ENCODE measurements around the gene GABBR1.
A peak's percentile ranks its signal among the peaks of the same experiment; 100 is the strongest.

Gene GABBR1

DNA sequence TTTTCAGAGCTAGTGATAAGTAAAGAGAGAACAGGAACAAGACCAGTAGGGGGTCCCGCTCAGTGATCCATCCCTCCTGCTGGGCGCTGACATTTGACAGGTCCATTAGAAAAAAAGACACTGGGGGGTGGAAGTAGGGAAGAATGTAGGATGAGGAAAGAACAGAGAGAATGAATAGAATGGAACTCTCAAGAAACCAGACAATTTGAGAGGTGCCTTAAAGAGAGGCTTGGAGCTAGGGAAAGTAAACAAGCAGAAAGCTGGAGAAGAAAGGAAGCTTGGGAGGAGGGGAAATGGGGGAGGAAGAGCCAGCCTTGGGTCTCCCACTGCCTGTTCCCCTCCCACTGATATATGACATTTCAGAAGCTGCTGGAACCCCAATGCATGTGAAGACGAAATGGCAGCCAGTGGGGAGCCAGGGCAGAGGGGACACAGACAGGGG, 8.4 kb downstream of the GABBR1 start:
- DNase-seq (ENCODE audit: low spot score) = no peak
- FAIRE-seq = no peak

GRCh38 chr6:29620630-29621029, 12.4 kb downstream of the GABBR1 start:
- no peak for FAIRE-seq
- no peak for DNase-seq (ENCODE audit: low spot score)

DNA sequence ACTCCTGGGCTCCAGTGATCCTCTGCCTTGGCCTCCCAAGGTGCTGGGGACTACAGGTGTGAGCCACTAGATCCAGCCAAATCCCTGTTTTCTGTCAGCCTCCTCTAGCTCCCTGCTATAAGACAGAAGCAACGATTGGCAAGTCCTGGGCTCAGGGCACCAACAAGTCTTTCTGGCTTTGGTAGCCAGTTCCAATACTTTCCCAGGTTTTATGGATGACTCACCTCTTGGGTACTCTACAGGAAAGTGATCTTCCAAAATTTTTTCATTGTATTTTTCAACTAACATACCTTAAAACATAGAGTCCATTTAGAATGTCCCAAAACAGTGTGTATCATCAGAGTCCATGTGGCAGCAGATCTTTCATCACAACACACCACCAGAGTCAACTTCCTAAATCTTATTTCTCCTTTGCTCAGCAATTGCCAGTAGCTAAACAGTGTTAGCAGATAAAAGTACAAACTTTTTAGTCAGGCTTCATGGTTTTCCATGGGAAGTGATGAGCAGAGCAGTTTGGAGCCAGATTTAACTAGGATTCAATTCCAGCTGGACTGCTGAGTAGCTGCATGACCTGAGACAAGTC, 13.3 kb downstream of the GABBR1 start:
- no peak for FAIRE-seq
- DNase-seq (ENCODE audit: low spot score) = no peak

- DNase-seq (ENCODE audit: low spot score) (no peak), FAIRE-seq (no peak)
Observed at GRCh38 chr6:29617782-29618554, 15.0 kb downstream of the GABBR1 start.

DNA sequence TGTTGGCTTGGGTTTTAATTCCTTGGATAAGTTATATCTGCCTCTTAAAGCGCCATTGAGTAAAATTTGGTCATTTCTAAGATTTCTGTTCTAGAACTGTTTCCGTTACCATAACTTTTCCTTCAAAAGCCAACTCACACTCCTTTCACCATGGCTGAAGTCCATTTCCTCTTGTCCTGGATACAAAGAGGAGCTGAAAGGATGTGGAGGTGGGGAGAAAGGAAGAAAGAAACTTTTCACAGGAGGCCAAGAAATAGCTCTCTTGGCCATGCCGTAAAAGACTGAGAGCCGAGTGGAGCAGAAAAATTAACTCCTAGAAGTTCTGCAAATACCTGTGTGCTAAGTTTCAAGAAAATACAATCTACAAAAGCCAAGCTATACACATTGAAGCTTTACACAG, 21.6 kb downstream of the GABBR1 start:
- FAIRE-seq (no peak), DNase-seq (ENCODE audit: low spot score) (no peak)

- FAIRE-seq = no peak
- DNase-seq (ENCODE audit: low spot score) = no peak
Observed at GRCh38 chr6:29610540-29610939, 22.4 kb downstream of the GABBR1 start.

- FAIRE-seq (no peak), DNase-seq (ENCODE audit: low spot score) (no peak)
Observed at GRCh38 chr6:29608131-29608530, 24.9 kb downstream of the GABBR1 start.

- DNase-seq (ENCODE audit: low spot score) = no peak
- FAIRE-seq = no peak
Observed at GRCh38 chr6:29603930-29604329, 29.1 kb downstream of the GABBR1 start.

- no peak for FAIRE-seq
Observed at GRCh38 chr6:29603456-29603855, 29.5 kb downstream of the GABBR1 start.

DNA sequence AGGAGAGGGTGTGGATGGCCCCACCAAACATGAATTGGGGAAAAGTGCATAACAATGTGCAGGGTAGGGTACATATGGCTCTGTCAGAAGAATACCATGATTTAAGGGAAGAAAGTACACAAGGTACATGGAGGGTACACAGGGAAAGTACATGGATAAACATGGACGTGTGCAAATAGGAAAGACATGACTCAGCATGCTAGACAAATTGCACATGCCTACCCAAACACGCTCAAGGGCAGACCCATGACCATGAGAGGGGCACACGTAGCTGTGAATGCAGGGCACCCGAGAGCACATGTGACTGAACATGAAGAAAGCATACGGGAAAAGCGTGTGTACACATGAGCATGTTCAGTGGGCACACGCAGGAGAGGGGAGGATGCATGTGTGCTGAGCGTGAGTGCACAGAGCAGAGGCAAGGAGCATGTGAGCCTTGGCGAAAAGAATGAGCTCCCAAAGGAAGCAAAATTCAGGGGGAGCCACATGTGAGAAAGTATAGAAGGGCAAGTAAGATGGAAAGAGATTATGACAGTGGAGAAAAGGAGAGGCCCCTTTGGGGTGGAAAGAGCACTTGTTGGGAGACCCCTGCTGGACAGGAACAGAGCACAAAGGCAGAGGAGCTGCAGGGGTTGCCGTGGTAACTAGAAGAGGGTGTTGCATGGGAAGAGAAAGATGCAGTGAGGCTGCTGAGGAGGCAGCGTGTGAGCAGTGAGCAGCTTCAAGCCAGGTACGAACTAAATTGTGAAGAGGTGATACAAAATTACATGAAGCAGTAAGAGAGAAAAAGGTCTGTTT, 30.2 kb downstream of the GABBR1 start:
- no peak for FAIRE-seq
- peak; percentile 6 for DNase-seq (ENCODE audit: low spot score)

More at GRCh38 chr6:29603456-29603855, 29.5 kb downstream of the GABBR1 start:
- DNase-seq (ENCODE audit: low spot score) = no peak

GRCh38 chr6:29598172-29598747, 34.7 kb downstream of the GABBR1 start:
- no peak for FAIRE-seq
- DNase-seq (ENCODE audit: low spot score) = no peak

GRCh38 chr6:29597184-29597583, 35.8 kb downstream of the GABBR1 start:
- DNase-seq (ENCODE audit: low spot score) = no peak
- FAIRE-seq = no peak

- no peak for DNase-seq (ENCODE audit: low spot score)
- FAIRE-seq = no peak
Observed at GRCh38 chr6:29596381-29596900, 36.5 kb downstream of the GABBR1 start.

DNA sequence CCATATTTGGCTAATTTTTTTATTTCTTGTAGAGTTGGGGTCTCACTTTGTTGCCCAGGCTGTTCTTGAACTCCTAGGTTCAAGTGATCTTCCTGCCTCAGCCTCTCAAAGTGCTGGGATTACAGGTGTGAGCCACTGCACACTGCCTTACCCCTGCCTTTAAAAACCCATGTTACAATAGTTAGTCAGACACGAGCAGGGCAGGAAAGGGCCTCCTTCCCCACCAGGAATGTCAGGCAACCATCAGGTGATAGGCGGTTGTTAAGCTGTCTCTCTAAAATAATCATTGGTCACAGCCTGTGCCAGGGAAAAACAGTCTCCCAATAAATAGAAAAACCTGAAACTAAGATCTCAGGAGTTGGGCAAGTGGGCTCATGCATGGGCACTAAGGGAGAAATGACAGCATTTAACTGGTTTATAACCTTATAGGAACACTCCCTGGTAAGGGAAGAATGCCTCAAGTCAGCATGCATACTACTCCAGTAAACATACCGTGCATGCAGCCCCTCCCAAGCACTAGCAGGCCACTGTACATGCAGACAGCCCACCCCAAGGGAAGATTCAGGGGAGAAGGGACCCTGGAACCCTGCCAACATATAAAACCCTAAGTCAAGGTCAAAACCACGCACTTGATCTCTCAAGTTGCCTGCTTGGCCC, 39.7 kb downstream of the GABBR1 start:
- DNase-seq (ENCODE audit: low spot score) (no peak), FAIRE-seq (no peak)

GRCh38 chr6:29591677-29592076, 41.3 kb downstream of the GABBR1 start:
- no peak for DNase-seq (ENCODE audit: low spot score)
- no peak for FAIRE-seq

DNA sequence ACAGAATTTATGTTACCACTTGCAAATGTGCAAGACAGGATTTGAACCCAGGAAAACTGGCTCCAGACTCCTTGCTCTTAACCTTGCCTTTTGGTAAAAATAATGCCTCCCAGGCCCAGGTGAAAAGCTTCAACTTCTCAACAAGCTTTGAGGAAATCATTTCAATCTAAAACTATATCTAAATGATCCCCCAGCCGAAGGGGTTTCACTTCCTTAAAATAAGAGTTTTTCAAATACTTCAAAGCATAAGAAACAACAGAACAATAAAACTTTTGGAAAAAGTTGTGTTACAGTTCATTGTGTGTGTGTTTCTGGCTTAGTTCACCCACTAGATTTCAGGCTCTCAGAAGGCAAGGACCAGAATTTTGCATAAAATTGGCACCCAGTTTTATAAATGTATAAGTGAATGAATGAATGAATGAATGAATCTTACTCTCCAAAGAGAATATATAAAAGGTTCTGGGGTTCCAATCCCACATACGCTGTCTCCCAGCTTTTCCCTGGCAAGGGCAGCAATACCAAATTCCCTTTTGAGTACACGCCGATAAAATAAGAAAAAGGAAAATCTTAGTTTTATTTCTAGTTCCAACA, 42.7 kb downstream of the GABBR1 start:
- DNase-seq (ENCODE audit: low spot score) (no peak), FAIRE-seq (no peak)

GRCh38 chr6:29589423-29590048, 43.4 kb downstream of the GABBR1 start:
- DNase-seq (ENCODE audit: low spot score) (peak; percentile 25), FAIRE-seq (peak; percentile 24)

DNA sequence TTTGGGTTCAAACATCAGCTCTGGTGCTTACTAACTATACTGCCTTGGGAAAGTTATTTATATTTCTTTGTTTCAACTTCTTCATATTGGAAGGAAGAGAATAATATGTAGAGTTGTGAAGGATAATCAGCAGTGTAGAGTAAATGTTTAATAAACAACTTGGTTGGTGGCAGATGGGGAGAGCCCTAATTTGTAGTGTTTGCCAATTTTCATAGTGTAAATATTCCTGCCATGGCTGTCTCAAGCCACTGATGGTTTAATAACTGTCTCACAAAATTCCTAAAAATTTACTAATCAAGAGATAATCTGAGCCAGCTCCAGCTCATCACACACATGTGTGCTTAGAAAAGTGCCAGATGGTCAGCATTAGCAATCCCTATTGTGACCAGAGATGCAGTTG, 48.2 kb downstream of the GABBR1 start, which contains the start of gene OR2H2:
Gene OR2H2 (plus strand): TSS at position 301 of the 400 bp plus-strand sequence. CDS start 2,824 bp downstream, outside the sequence.
- FAIRE-seq (no peak), DNase-seq (ENCODE audit: low spot score) (no peak)

DNA sequence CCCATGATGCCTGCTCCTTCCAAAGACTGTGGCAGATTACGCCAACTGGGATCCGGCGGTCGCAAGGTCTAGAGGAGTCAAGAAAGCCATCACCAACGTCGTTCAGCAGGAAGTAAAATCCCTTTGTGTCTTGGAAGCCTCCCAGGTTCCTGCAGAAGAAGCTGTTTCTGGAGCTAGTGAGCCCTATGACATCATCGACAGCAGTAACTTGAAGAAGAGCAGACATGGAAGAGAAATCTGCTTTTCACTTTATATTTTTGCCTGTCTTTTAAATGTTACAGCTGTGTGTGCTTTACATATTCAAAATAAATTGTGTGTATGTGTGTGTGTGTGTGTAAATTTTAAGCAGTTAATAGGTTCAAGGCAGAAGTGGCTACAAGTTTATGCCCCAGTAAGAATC, 55.4 kb downstream of the GABBR1 start:
- DNase-seq (ENCODE audit: low spot score) = no peak
- no peak for FAIRE-seq

GRCh38 chr6:29576056-29576455, 56.9 kb downstream of the GABBR1 start:
- DNase-seq (ENCODE audit: low spot score) (no peak), FAIRE-seq (no peak)

Measured in RCC 7860 (cell line).